Body of pancreas (tissue), 4 donors: ENCODE results near the gene MNAT1. TPM values are rescaled to one million over a fixed set of nuclear protein-coding genes. Genes with fewer than 3 reads are reported as not detected.

Experiments used
- ATAC-seq: fragments of 150-250 bp; one replicate; pipeline ENCODE4 v1.9.1; 2016
- DNase-seq, 4 donors: peaks; one replicate each; pipeline ENCODE4 v3.0.0-alpha.2; 2019
- H3K27ac ChIP-seq, 4 donors: fragments of 200-600 bp; sonication (generic); 1 replicate in 3 of 4; 2 replicates in 1 of 4; pipeline versions ENCODE4 v1.5.1 to v1.6.1; 2016 to 2019; ENCODE audit warnings: mild to moderate bottlenecking in 1 of 4, mixed read lengths in 1 of 4, moderate library complexity in 1 of 4
- H3K27me3 ChIP-seq, 2 donors: fragments of 200-600 bp; sonication (generic); one replicate each; pipeline ENCODE4 v1.6.0; 2016; ENCODE audit warnings: mild to moderate bottlenecking in 1 of 2
- H3K36me3 ChIP-seq, 2 donors: fragments of 200-600 bp; sonication (generic); replicated peaks in 1 of 2; 2 replicates each; pipeline ENCODE4 v1.5.1; 2016; ENCODE audit warnings: low read depth in 2 of 2; ENCODE audit not compliant: insufficient read depth in 1 of 2
- H3K4me1 ChIP-seq: fragments of 200-600 bp; sonication (generic); one replicate; pipeline ENCODE4 v1.6.0; 2016
- H3K4me3 ChIP-seq, 2 donors: fragments of 200-600 bp; sonication (generic); 1 replicate in 1 of 2; 2 replicates in 1 of 2; pipeline ENCODE4 v1.5.1; 2016 to 2019
- H3K9me3 ChIP-seq, 3 donors: fragments of 200-600 bp; sonication (generic); 1 replicate in 2 of 3; 2 replicates in 1 of 3; pipeline ENCODE4 v1.5.1; 2016
- POLR2A ChIP-seq, 3 donors: fragments of 450-650 bp; IDR thresholded peaks; one replicate each; pipeline ENCODE4 v1.6.1; 2016; ENCODE audit warnings: antibody characterized with exemption in 3 of 3, mild to moderate bottlenecking in 2 of 3
- WGBS, 2 donors: methylation state at CpG; one replicate each; pipeline ENCODE4 v1.1.5; 2017; 5-methylcytosine and 5-hydroxymethylcytosine counted together
- intact Hi-C: fragments of 100-400 bp; cut with DNase I; formaldehyde crosslinking; loops from one replicate; pipeline ENCODE4 v1.15.1; 2023
- total RNA-seq, 2 donors: library from RNA; depleted of rRNA; stranded (reverse); fragments of >200 nt; gene quantifications; one replicate each; pipeline ENCODE4 v1.1.0, GENCODE V29; 2016
- TF ChIP-seq, protein P1 (sequence below), 7 experiments: fragments of 450-650 bp in 4 of 7; fragments of 200-600 bp in 3 of 7; sonication (generic) in 3 of 7; IDR thresholded peaks; one replicate each; pipeline ENCODE4 v1.5.1; 2016 to 2019; ENCODE audit warnings: antibody characterized with exemption in 7 of 7

The MNAT1 gene
- total RNA-seq, 2 donors from 2014 or later = 14.0 to 37.2 TPM

DNA sequence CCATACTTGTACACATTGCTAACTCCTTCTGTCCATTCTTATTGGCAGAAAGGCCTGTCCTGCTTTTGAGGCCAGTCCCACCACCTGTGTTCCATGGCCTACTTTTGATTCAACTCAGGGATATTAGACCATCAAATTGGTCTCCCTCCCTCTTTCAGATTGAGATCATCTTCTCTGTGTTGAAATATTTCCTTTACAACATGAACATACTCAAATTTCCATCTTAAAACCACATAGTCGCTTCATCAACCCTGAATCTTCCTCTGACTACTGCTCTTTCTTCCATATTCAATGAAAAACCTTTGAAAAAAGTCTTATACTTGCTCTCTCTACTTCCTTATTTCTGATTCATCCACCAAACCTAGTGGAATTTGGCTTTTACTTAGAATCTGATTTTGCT lies 211.4 kb downstream of the MNAT1 start:
- Histone ChIP-seq H3K4me1 (no peaks in the 10 kb centered on the region), H3K4me3 (no peak overlapping the region), H3K36me3 (no peaks in the 10 kb centered on the region), H3K27me3 (no peaks in the 10 kb centered on the region), H3K27ac (no peak overlapping the region), H3K9me3 (no peaks in the 10 kb centered on the region)
- 87 to 100% methylated on average over 1 of the region's 1 CpG for WGBS, 2 donors
- ATAC-seq = no peak
- TF ChIP-seq POLR2A (IDR thresholded peaks at IDR 0.05) = no peak
- TF ChIP-seq, protein P1, sequence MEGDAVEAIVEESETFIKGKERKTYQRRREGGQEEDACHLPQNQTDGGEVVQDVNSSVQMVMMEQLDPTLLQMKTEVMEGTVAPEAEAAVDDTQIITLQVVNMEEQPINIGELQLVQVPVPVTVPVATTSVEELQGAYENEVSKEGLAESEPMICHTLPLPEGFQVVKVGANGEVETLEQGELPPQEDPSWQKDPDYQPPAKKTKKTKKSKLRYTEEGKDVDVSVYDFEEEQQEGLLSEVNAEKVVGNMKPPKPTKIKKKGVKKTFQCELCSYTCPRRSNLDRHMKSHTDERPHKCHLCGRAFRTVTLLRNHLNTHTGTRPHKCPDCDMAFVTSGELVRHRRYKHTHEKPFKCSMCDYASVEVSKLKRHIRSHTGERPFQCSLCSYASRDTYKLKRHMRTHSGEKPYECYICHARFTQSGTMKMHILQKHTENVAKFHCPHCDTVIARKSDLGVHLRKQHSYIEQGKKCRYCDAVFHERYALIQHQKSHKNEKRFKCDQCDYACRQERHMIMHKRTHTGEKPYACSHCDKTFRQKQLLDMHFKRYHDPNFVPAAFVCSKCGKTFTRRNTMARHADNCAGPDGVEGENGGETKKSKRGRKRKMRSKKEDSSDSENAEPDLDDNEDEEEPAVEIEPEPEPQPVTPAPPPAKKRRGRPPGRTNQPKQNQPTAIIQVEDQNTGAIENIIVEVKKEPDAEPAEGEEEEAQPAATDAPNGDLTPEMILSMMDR (IDR thresholded peaks at IDR 0.05) = no peak
- no peak for DNase-seq
- intact Hi-C loops = no loop called here

DNA sequence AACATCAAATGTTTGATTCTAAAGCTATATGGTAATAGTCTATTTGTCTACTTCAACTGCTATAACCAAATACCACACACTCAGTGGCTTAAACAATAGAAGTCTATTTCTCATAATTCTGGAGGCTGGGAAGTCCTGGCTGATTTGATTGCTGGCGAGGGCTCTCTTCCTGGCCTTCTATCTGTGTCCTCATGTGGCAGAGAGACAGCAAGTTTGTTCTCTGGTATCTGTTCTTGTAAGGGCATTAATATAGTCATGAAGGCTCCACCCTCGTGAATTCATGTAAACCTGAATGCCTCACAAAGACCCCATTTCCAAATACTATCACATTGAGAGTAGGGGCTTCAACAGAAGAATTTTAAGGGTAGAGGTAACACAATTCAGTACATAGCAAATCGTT lies 212.2 kb downstream of the MNAT1 start:
- Histone ChIP-seq H3K4me1 (no peaks in the 10 kb centered on the region), H3K4me3 (no peak overlapping the region), H3K9me3 (no peaks in the 10 kb centered on the region), H3K27me3 (no peaks in the 10 kb centered on the region), H3K27ac (no peak overlapping the region), H3K36me3 (no peaks in the 10 kb centered on the region)
- ATAC-seq (no peak), DNase-seq (no peak)
- intact Hi-C loops = no loop called here
- TF ChIP-seq, protein P1 (IDR thresholded peaks at IDR 0.05) = no peak
- no peak for TF ChIP-seq POLR2A (IDR thresholded peaks at IDR 0.05)
- 84 to 93% methylated on average over 3 of the region's 3 CpGs for WGBS, 2 donors

DNA sequence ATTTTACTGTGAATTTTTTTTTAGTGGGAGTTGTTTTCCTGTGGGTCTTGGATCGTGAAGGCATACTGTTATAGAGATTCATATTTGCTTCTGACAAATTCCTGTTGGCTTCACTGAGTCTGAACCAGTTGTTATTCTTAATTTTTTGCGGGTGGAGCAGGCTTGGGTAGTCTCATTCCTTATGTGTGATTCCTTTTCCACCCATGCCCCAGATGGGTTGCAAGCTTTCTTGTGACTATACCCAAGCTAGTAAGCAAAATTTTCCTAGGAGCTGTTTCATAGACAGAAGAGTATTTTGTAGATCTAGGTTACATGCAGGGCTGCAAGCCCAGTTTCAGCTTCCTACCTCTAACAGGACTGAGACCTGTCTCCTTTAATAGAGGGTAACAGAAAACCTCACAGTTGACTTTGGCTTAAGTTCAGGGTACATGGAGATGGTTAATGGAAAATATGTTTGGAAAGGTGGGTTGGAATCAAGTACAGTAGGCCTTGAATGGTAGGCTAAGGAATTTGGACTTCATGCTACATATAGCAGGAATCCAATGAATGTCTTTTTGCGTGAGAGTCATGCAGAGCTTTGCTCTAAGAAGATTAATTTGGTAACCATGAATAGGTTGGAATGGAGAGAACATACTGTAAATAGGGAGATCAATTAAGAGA lies 217.3 kb downstream of the MNAT1 start:
- H3K36me3 ChIP-seq = no peaks in the 10 kb centered on the region
- no peak overlapping the region for H3K4me3 ChIP-seq
- ATAC-seq = no peak
- DNase-seq = no peak
- 59 to 65% methylated on average over 3 of the region's 3 CpGs for WGBS, 2 donors
- no peak overlapping the region for H3K27ac ChIP-seq
- H3K4me1 ChIP-seq = no peaks in the 10 kb centered on the region
- intact Hi-C loops = no loop called here
- H3K9me3 ChIP-seq = peaks cover 0 to 1% (median 0%) of the 10 kb centered on the region in 3 donors
- H3K27me3 ChIP-seq = no peaks in the 10 kb centered on the region
- TF ChIP-seq POLR2A (IDR thresholded peaks at IDR 0.05) = no peak
- TF ChIP-seq, protein P1 (IDR thresholded peaks at IDR 0.05) = no peak

DNA sequence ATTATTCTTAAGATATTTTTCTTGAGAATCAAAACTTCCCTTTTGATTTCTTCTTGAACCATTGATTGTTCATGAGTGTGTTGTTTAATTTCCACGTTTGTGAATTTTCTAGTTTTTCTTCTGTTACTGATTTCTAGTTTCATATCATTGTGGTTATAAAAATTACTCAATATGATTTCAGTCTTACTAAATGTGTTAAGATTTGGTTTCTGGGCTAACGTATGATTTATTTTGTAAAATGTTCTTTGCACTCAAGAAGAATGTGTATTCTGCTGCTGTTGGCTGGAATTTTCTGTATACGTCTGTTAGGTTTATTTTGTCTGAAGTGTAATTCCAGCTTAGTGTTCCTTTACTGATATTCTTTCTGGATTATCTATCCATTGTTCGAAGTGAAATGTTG lies 221.6 kb downstream of the MNAT1 start:
- Histone ChIP-seq H3K9me3 (peaks cover 0 to 27% (median 0%) of the 10 kb centered on the region in 3 donors), H3K4me3 (no peak overlapping the region), H3K27ac (no peak overlapping the region), H3K36me3 (no peaks in the 10 kb centered on the region), H3K27me3 (no peaks in the 10 kb centered on the region), H3K4me1 (no peaks in the 10 kb centered on the region)
- no peak for ATAC-seq
- intact Hi-C loops = no loop called here
- 90 to 94% methylated on average over 4 of the region's 4 CpGs for WGBS, 2 donors
- no peak for DNase-seq
- TF ChIP-seq, protein P1 (IDR thresholded peaks at IDR 0.05) = no peak
- no peak for TF ChIP-seq POLR2A (IDR thresholded peaks at IDR 0.05)

DNA sequence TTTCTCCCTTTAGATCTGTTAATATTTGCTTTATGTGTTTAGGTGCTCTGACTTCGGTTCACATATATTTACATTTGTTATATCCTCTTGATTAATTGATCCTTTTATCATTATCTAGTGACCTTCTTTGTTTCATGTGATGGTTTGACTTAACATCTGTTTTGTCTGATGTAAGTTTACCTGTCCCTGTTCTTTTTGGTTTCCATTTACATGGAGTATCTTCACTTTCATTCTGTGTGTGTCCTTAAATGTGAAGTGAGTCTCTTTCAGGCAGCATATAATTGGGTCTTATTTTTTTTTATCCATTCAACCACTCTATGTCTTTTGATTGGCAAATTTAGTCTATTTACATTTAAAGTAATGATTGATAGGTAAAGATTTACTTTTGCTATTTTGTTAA lies 222.1 kb downstream of the MNAT1 start:
- no peak for DNase-seq
- Histone ChIP-seq H3K4me1 (no peaks in the 10 kb centered on the region), H3K36me3 (no peaks in the 10 kb centered on the region), H3K4me3 (no peak overlapping the region), H3K27ac (no peak overlapping the region), H3K9me3 (peaks cover 0 to 27% (median 0%) of the 10 kb centered on the region in 3 donors), H3K27me3 (no peaks in the 10 kb centered on the region)
- TF ChIP-seq, protein P1 (IDR thresholded peaks at IDR 0.05) = no peak
- no peak for TF ChIP-seq POLR2A (IDR thresholded peaks at IDR 0.05)
- intact Hi-C loops = no loop called here
- ATAC-seq = no peak
- WGBS, 2 donors = 52 to 71% methylated on average over 1 of the region's 1 CpG
